ENCODE measurements around the gene SLC6A15. TPM values are rescaled to one million over a fixed set of nuclear protein-coding genes. Genes with fewer than 3 reads are reported as not detected.

SLC6A15 gene
- polyA plus RNA-seq, 6 donors from 2014 or later: not detected

- H3K27me3 Mint-ChIP-seq: peaks cover 27 to 49% (median 45%) of the 10 kb centered on the region in 3 donors
- peaks cover 2 to 18% (median 11%) of the 10 kb centered on the region in 3 donors for H3K4me1 Mint-ChIP-seq
- no peak for DNase-seq
- peak overlapping the region in 5 of 8 donors; percentile 2 to 81 (median 40) for H3K4me3 Mint-ChIP-seq
- peaks cover 0 to 10% (median 3%) of the 10 kb centered on the region in 7 donors for H3K9me3 Mint-ChIP-seq
- no peaks in the 10 kb centered on the region for H3K36me3 Mint-ChIP-seq
- ATAC-seq (ENCODE audit: low read depth in 2 of 2): peak in 1 of 2 donors; percentile 35
- peak overlapping the region in 2 of 6 donors; percentile 15 to 28 for H3K27ac Mint-ChIP-seq
These were observed 1.1 kb downstream of the SLC6A15 start for GRCh38 chr12:84911271-84912197.

DNA sequence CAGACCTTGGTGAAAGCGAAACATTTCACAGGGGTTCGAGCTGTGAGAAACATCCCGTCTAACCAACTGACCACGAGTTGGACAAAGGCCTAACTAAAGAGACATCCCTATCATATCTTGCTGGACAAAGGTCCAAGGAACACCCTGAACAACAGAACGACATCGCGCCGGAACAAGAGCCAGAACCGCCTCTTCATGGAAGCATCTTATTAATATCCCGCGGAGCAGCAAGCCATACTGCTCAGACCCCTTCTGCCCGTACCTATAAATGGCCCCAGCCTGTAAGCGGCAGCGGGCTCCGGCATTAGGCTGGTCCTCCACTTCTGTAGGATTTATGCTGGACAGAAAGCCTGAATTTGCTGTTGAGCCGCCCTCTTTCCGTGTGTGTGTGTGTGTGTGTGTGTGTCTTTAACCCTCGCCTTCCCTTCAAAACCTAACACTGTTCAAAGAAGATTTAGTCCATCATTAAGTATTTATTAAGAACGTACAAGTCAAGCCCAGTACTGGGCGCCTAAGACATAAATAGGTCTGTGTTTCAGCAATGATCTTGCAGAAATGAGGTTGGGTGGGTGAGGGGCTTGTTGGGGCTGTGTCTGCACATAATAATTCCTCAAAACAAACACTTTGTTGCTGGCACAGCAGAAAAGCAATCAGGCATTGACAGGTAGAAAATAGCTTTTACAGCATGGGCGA, 1.9 kb downstream of the SLC6A15 start:
- Mint-ChIP-seq H3K27ac (no peak overlapping the region), H3K27me3 (peaks cover 23 to 46% (median 45%) of the 10 kb centered on the region in 3 donors), H3K4me3 (peak overlapping the region in 2 of 8 donors; percentile 4 to 81), H3K4me1 (peaks cover 2 to 18% (median 11%) of the 10 kb centered on the region in 3 donors), H3K36me3 (no peaks in the 10 kb centered on the region), H3K9me3 (peaks cover 0 to 16% (median 3%) of the 10 kb centered on the region in 7 donors)
- DNase-seq: no peak
- ATAC-seq (ENCODE audit: low read depth in 2 of 2): no peak

DNA sequence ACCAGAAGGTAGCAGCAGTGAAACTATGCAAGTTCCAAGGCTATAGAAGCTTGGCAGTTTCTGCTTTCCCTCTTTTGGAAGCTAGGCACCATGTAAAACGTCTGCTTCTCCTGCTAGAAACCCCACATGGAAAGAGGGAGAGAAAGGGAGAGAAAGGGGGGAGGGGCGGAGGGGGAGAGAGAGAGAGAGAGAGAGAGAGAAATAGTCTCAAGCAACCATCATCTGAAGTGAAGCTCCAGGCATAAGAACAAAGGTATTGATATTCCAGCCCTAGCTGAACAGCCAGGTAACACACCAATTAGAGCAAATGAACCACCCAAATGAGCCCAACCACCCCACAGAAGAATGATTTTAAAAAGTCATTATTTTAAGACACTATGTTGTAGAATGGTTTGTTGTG, 8.5 kb downstream of the SLC6A15 start:
- no peaks in the 10 kb centered on the region for H3K36me3 Mint-ChIP-seq
- H3K27ac Mint-ChIP-seq: no peak overlapping the region
- no peak overlapping the region for H3K4me3 Mint-ChIP-seq
- DNase-seq: no peak
- peaks cover 0 to 8% (median 0%) of the 10 kb centered on the region in 7 donors for H3K9me3 Mint-ChIP-seq
- H3K27me3 Mint-ChIP-seq: peaks cover 0 to 5% (median 0%) of the 10 kb centered on the region in 3 donors
- ATAC-seq (ENCODE audit: low read depth in 2 of 2): no peak
- no peaks in the 10 kb centered on the region for H3K4me1 Mint-ChIP-seq

- H3K36me3 Mint-ChIP-seq: no peaks in the 10 kb centered on the region
- no peak overlapping the region for H3K4me3 Mint-ChIP-seq
- no peak for ATAC-seq (ENCODE audit: low read depth in 2 of 2)
- H3K9me3 Mint-ChIP-seq: peaks cover 0 to 2% (median 0%) of the 10 kb centered on the region in 7 donors
- DNase-seq: no peak
- no peaks in the 10 kb centered on the region for H3K4me1 Mint-ChIP-seq
- H3K27me3 Mint-ChIP-seq: peaks cover 0 to 7% (median 0%) of the 10 kb centered on the region in 3 donors
- H3K27ac Mint-ChIP-seq: no peak overlapping the region
These were observed 21.3 kb downstream of the SLC6A15 start for GRCh38 chr12:84891106-84891838.

DNA sequence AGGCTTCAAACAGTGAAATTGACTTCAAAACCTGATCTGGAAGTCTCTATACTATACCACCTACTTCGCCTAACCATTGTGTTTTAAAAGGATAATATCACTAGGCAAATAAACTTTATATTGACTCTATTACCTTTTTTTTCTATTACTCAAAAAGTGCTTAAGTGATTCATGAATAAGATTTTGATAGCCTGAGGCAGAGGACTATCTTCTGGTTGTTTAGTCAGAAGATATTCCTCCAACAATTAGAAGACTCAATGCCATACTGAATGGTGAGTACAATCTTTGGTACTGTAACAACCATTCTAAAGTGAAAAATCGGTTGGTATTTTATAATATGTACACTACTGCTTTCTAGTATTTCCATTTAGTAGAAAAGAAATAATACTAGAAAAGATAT, 22.8 kb downstream of the SLC6A15 start:
- H3K27ac Mint-ChIP-seq: no peak overlapping the region
- peaks cover 0 to 7% (median 0%) of the 10 kb centered on the region in 3 donors for H3K27me3 Mint-ChIP-seq
- H3K9me3 Mint-ChIP-seq: no peaks in the 10 kb centered on the region
- no peaks in the 10 kb centered on the region for H3K36me3 Mint-ChIP-seq
- DNase-seq: no peak
- no peaks in the 10 kb centered on the region for H3K4me1 Mint-ChIP-seq
- no peak overlapping the region for H3K4me3 Mint-ChIP-seq
- ATAC-seq (ENCODE audit: low read depth in 2 of 2): no peak

- ATAC-seq (ENCODE audit: low read depth in 2 of 2) (no peak), DNase-seq (no peak)
- H3K27me3 Mint-ChIP-seq: peaks cover 0 to 7% (median 0%) of the 10 kb centered on the region in 3 donors
- H3K27ac Mint-ChIP-seq: no peak overlapping the region
- no peaks in the 10 kb centered on the region for H3K36me3 Mint-ChIP-seq
- no peaks in the 10 kb centered on the region for H3K9me3 Mint-ChIP-seq
- H3K4me1 Mint-ChIP-seq: no peaks in the 10 kb centered on the region
- no peak overlapping the region for H3K4me3 Mint-ChIP-seq
These were observed 23.7 kb downstream of the SLC6A15 start for GRCh38 chr12:84888861-84889260.

- Mint-ChIP-seq H3K4me3 (no peak overlapping the region), H3K27me3 (no peaks in the 10 kb centered on the region), H3K4me1 (no peaks in the 10 kb centered on the region), H3K9me3 (no peaks in the 10 kb centered on the region), H3K36me3 (no peaks in the 10 kb centered on the region), H3K27ac (no peak overlapping the region)
- DNase-seq: no peak
- ATAC-seq (ENCODE audit: low read depth in 2 of 2): no peak
These were observed 35.3 kb downstream of the SLC6A15 start for GRCh38 chr12:84877340-84877739.

- no peaks in the 10 kb centered on the region for H3K36me3 Mint-ChIP-seq
- ATAC-seq (ENCODE audit: low read depth in 2 of 2) (no peak), DNase-seq (no peak)
- H3K4me1 Mint-ChIP-seq: no peaks in the 10 kb centered on the region
- no peaks in the 10 kb centered on the region for H3K9me3 Mint-ChIP-seq
- no peak overlapping the region for H3K27ac Mint-ChIP-seq
- H3K27me3 Mint-ChIP-seq: no peaks in the 10 kb centered on the region
- H3K4me3 Mint-ChIP-seq: no peak overlapping the region
These were observed 37.4 kb downstream of the SLC6A15 start for GRCh38 chr12:84875241-84875640.

DNA sequence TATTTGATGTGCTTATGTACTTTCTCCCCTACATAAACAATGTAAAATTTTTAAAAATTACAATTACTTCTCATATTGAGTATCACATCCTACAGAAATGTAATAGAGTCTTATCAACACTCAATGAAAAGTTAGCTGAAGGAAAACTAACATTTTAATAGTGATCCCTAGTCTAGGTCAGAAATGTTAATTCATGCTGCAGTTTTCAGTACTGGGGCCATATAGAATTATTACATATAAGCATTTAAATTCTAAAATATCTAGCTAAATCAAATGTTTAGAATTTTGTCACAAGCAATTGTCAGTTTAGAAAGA, 37.8 kb downstream of the SLC6A15 start:
- H3K9me3 Mint-ChIP-seq: no peaks in the 10 kb centered on the region
- DNase-seq: no peak
- no peaks in the 10 kb centered on the region for H3K36me3 Mint-ChIP-seq
- H3K27me3 Mint-ChIP-seq: peaks cover 0 to under 1% (median 0%) of the 10 kb centered on the region in 3 donors
- no peak overlapping the region for H3K4me3 Mint-ChIP-seq
- no peak for ATAC-seq (ENCODE audit: low read depth in 2 of 2)
- no peaks in the 10 kb centered on the region for H3K4me1 Mint-ChIP-seq
- H3K27ac Mint-ChIP-seq: no peak overlapping the region

DNA sequence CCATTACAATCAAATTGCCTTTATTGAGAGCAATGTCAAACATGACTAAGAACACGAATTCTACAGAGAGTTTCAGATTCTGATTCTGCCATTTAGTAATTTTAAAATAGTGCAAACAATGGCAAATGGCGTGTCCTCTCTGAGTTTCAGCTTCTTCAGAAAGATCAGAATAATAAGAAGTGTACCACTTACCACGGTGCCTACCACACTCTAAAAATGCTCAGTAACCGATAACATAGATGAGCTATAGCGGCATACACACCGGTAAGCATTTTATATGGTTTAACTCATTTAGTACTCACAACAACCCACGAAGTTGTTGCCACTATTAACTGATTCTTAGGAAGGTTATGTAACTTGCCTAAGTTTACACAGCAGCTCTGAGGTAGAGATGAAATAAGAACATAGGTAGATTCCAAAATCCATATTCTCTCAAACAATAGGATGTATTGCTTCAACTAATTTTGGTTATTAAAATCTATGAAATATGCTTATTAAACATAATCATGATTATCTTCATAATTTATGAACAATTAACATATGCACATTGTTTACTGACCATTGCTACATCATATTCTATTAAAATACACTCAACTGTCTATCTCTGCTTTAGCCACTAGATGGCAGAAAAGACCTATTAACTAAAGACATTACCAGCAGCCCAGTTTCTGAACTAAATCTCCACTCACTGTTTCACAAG, 38.3 kb downstream of the SLC6A15 start:
- ATAC-seq (ENCODE audit: low read depth in 2 of 2) (peak in 1 of 2 donors; percentile 59), DNase-seq (peak; percentile 20)
- Mint-ChIP-seq H3K4me3 (no peak overlapping the region), H3K27ac (no peak overlapping the region), H3K36me3 (no peaks in the 10 kb centered on the region), H3K27me3 (peaks cover 0 to 6% (median 0%) of the 10 kb centered on the region in 3 donors), H3K9me3 (no peaks in the 10 kb centered on the region), H3K4me1 (no peaks in the 10 kb centered on the region)

DNA sequence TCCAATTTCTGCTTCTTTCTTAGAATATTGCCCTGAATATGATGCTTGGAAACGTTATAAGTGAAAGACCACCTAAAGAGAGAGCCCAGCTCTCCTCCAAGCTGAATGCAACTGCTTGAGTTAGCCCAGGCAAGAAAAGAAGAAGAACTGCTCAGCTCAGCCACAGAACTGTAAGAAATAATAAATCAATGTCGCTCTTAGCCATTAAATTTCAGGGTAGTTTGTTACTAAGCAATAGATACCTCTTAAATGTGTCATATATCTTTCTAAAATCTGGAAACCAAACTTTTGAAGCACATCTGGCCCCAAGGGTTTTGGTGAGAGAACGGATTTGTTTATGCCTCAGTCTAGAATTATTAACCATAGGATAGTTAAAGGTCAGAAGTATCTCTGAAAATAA, 50.4 kb downstream of the SLC6A15 start:
- DNase-seq (no peak), ATAC-seq (ENCODE audit: low read depth in 2 of 2) (no peak)
- Mint-ChIP-seq H3K27me3 (peaks cover 0 to 5% (median 4%) of the 10 kb centered on the region in 3 donors), H3K36me3 (no peaks in the 10 kb centered on the region), H3K4me1 (no peaks in the 10 kb centered on the region), H3K4me3 (no peak overlapping the region), H3K9me3 (no peaks in the 10 kb centered on the region), H3K27ac (no peak overlapping the region)

DNA sequence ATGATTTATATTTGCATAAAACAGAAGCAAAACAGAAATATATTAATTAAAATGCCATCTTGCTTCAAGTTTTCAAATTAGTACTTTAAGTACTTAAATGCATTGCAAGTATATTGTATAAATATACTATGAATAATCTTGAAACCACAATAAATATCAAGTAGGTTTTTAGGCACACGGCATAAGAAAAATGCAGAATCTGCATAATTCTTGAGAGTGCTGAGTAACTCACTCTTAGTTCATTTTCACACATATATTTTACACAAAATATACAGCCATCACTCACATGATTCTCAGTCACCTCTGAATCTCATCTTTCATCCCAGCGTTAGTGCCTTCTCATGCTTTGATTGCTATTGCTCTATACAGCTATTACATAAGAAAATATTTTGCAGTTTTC, 51.9 kb downstream of the SLC6A15 start:
- ATAC-seq (ENCODE audit: low read depth in 2 of 2): no peak
- Mint-ChIP-seq H3K4me3 (no peak overlapping the region), H3K36me3 (no peaks in the 10 kb centered on the region), H3K4me1 (no peaks in the 10 kb centered on the region), H3K27me3 (peaks cover 0 to 5% (median 4%) of the 10 kb centered on the region in 3 donors), H3K9me3 (no peaks in the 10 kb centered on the region), H3K27ac (no peak overlapping the region)
- no peak for DNase-seq

GRCh38 chr12:84858796-84859195, 53.8 kb downstream of the SLC6A15 start:
- Mint-ChIP-seq H3K4me3 (no peak overlapping the region), H3K9me3 (no peaks in the 10 kb centered on the region), H3K27ac (no peak overlapping the region), H3K36me3 (no peaks in the 10 kb centered on the region), H3K4me1 (no peaks in the 10 kb centered on the region), H3K27me3 (peaks cover 0 to 5% (median 4%) of the 10 kb centered on the region in 3 donors)
- no peak for DNase-seq
- no peak for ATAC-seq (ENCODE audit: low read depth in 2 of 2)
